HG02610 (cell line): ENCODE data around the gene CDC42EP3.

Experiments
- ATAC-seq: cut with Tn5 transposase; IDR thresholded peaks from one replicate; pipeline ENCODE4 v1.9.1; 2021; ENCODE audit warnings: mild to moderate bottlenecking, moderate library complexity; ENCODE audit not compliant: unreplicated experiment

The CDC42EP3 gene

DNA sequence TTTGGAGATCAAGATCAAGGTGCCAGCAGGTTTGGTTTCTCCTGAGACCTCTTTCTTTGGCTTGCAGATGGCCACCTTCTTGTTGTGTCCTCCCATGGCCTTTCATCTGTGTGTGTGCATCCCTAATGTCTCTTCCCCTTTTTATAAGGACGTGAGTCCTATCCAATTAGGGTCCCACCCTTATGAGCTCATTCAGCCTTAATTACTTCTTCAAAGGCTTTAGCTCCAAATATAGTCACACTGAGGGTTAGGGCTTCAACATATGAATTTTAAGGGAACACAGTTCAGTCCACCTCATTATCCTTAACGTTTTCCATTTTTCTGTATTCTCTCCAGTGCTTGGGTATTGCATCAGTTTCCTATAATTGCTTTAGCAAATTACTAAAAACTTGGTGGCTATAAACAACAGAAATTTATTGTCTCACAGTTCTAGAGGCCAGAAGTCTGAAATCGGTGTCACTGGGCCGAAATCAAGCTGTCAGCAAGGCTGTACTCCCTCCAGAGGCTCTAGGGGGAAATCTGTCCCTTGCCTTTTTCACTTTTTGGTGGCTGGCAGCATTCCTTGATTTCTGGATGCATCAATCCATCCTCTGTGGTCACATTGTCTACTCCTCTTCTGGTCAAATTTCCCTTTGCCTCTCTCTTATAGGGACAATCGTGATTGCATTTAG is 34.1 kb downstream of the CDC42EP3 start:
- no peak for ATAC-seq

DNA sequence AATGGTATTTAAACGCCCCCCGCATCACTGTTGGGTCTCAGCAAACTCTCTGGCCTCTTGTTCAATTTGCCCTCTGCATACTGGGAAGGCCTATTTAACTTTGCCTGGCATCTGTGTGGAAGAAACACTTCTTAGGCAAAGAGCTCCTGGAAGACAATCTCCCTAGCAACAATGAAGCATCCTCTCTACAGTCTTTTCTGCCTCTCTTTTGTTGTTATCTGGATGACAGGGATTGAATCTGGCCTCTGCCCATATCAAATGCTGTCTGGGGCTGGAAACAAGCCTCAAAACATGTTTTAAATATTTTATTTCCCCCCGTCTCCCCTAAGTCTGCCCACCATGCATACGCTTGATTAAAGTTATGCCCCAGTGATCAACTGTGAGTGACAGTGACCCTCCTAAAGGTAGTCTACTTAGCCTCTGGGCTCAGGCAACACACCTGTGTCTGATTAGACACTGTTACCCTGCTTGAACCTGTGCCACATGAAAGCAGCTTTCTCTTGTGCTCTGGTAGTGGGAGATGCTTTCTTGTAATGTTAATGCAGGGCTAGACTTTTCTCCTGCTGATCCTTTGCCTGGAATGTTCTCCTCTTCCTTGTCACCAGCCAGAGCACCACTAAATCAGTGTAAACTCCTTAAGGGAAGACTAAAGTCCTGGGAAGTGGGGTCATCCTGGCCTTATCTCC is 34.9 kb downstream of the CDC42EP3 start:
- ATAC-seq = no peak

- ATAC-seq = peak; percentile 80
Observed at GRCh38 chr2:37635504-37636380, 35.7 kb downstream of the CDC42EP3 start.

- no peak for ATAC-seq
Observed at GRCh38 chr2:37634914-37635503, 36.4 kb downstream of the CDC42EP3 start.

GRCh38 chr2:37633845-37634244 is 37.6 kb downstream of the CDC42EP3 start:
- no peak for ATAC-seq

DNA sequence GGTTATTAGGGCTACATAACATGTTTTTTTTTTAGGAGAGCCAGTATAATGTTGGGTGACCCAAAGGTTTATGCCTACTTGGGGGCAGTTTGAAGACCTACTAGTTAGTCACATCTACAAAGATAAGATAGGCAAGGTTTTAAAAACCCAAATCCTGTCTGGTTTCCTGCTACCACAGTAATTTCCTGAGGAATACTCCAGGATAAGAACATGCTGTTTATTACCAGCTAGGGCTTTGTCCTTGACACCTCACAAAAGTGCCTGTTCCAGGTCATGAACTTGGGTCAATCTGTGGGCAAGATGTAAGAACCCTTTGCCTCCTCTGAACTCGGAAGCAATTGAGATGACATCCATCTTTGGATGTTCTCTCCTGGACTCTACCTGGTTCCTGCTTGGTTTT is 38.2 kb downstream of the CDC42EP3 start:
- ATAC-seq = no peak

GRCh38 chr2:37632310-37632709 is 39.1 kb downstream of the CDC42EP3 start:
- ATAC-seq = no peak

DNA sequence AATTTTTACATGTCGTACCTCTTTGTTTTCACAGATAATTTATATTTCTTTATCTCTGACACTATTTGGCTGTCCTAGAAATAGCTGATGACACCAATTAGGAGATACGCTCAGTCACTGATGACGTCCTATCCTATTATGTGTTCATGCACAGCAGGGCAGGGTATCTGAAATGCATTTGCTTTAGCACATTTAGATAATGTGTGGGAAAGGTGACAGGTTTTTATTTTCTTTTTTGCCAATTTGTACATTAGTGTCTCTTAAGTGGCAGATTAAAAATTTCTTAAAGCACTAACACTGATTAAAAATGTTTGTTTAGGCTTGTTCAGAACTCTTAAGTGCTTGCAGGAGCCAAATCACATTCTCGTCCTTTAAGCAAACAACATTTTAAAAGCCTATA is 39.7 kb downstream of the CDC42EP3 start:
- no peak for ATAC-seq

- ATAC-seq = no peak
Observed at GRCh38 chr2:37631292-37631691, 40.1 kb downstream of the CDC42EP3 start.

DNA sequence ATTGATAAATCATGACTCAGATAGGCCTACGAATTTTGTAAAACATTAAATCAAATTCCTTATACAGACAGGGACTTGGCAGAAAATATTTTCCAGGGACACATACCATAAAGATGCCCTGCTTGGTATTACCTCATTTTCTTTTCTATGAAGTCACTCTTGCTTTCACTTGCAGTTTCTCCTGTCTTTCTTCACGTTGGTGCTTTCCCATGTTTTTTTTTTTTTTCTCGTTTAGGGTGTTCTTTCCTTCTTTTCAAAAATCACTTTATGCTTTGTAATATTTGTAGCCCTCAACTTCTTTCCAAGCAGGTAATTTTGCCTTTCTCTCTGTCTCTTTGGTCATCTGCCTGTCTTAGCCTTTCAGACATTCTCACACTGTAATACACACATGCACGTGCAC is 40.7 kb downstream of the CDC42EP3 start:
- ATAC-seq = no peak

GRCh38 chr2:37630301-37630700 is 41.1 kb downstream of the CDC42EP3 start:
- ATAC-seq = no peak

- ATAC-seq = no peak
Observed at GRCh38 chr2:37629529-37629928, 41.9 kb downstream of the CDC42EP3 start.

DNA sequence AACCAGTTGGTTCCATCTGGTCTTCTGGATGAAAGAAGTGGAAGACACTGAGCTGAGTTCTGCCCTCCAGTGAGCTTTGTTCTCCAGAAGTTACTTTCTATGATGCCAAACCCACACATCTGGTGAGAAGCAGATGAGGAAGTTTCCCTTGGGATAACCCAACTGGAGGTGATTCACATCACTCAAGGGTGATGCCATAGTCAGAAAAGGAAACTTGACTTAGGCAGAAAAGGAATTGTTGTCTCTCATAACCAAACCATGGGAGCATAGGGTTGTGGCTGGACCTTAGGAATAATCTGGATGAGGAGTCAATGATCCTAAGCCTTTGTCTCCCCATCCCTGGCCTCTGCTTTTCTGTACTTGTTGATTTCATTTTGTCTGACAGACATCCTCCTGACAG is 43.7 kb downstream of the CDC42EP3 start:
- no peak for ATAC-seq

DNA sequence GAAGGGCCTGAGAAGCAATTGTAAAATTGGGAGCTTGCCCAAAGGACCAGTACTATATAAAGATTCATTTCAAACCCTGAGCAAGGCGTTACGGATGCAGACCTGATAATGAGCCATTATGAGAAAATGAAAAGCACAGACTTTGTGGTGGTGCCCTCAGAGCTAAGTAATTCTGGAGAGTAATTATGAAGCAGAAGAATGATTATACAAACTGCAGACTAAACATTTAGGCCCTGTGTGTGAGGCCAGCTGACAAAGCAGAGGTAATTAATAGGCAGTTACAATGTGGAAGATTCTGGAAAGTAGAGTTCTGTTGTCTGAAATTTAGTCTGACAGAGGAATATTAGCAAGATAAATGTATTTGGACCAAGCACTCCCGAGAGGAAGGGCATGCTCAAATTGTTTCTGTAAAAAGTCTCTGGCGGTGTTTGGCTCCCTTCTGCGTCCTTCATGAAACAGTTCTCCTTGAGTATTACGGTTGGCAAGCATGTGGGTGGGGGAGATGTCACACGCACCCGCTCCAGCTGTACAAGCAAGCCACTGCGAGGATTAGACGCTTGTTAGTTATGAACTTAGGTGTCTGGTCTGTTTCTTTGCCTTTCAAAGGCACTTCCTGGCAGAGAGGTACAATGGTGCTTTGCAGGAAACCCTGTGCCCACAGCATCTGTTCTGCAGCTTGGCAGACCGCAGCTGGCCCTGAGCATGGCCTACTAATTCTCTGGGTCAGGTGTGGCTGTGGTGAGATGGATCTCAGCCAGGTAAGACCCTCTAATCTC is 45.5 kb downstream of the CDC42EP3 start:
- ATAC-seq = no peak

DNA sequence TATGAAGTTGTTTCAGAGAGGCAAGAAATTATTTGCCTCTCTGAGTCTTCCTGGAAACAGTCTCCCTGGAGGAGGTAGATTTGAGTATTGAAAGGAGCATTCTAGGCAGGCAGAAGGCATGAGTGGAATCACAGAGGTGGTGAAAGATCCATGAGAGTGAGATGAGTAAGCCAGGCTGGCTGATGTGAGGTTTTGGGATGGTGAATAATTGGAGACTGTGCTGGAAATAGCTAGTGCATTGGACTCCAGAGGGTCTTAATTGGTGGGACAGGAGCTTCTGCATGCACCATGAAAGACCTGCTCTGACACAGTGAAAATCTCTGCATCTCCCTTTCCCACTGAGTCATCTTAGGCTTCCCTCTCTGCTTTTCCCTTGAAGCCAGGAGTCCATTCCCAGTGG is 46.3 kb downstream of the CDC42EP3 start:
- no peak for ATAC-seq

DNA sequence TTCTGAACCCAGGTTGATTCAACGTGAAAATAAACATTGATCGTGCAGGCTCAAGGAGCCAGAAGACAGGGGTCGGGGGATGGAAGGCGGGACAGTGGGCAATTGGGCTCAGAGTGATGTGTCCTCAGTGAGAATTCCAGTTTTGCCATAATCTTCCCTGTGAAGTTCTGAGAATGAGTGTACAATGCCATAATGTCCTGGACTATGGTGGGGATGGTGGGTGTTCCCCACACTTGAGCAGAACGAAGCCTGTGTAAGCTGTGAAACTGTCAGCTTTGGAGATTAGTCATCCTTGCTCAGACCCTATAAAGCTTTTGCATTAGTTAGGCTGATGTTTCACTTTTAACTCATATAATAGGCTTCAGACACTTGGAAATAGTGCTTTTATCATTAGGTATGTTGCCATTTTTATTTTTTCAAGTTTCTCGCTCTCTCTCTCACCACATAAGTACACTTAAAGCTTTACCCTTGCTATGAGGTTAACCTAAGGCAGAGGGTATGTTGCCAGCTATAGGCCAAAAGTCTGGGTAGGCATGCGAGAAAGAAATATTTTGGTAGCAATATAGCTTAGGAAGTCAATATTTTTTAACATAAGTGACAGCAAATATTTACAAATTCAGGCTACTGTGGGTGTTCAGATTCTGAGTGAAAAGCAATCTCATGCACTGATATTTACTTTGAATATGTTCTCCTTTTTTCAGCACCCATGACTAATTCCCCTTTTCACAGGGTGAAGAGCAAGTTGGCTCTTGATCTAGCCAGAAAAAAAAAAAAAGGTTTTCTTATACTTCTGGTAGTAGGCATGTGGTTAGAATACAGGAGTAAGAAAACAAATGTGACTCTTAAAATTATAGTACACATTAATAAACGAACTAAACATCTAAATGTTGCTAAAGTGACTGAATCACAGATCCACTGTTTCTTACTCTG is 47.2 kb downstream of the CDC42EP3 start:
- peak; percentile 84 for ATAC-seq

DNA sequence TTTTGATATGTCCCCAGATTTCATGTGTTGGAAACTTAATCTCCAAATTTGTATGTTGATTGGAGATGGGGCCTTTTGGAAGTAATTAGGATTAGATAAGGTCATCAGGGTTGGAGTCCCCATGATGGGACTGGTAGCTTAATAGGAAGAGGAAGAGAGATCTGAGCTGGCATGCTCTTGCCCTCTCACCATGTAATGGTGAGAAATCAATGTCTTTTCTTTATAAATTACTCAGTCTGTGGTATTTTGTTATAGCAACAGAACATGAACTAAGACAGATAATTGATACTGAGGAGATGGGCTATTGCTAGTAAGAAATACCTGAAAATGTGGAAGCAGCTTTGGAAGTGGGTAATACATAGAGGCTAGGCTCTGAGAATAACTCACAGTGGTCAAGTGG is 48.0 kb downstream of the CDC42EP3 start:
- peak; percentile 13 for ATAC-seq

- no peak for ATAC-seq
Observed at GRCh38 chr2:37622450-37623100, 48.9 kb downstream of the CDC42EP3 start.

DNA sequence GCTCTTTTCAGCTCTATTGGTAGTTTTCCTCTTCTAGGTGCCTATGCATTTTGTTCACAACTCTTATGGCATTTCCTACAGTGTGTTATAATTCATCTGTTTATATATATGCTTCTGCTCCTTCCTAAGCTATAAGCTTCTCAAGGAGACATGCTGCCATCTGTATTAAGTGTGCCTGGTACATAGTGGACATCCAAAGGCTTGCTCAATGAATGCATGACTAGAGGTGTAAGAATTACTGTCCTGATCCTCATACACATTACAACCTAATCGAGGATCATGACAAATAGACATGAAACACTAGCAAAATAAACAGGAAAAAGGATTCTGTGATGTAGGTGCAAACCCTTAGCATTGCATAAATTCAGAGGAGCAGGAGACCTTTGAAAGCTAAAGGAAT is 50.2 kb downstream of the CDC42EP3 start:
- ATAC-seq = no peak
